Measurements from ENCODE around the gene FKBP10.

The FKBP10 gene

DNA sequence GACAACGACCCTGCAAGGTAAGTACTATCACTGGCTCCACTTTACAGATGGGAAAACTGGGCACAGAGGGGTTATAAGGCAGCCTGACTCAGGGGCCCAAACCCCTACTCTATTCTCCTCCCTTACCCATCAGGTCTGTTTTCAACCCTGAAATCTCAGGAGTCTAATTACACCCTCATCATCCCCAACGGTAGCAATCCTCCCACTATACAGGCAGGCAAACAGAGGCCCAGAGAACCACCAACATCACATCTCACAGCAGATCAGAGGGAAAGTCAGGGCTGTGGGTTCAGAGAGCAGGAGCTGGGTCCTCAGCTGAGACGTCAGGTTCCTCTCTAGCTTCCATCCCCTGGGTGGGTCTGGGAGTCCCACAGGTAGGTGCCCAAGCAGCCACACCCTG is 42.8 kb upstream of the FKBP10 start:
- TF ChIP-seq CTCF (IDR thresholded peaks at IDR 0.05; ENCODE audit: low read length) (no peak), EZH2 (optimal IDR thresholded peaks at IDR 0.05; ENCODE audit: low read depth, low read length) (no peak), EZH2phosphoT487 (IDR thresholded peaks at IDR 0.05; ENCODE audit: low read length) (no peak)
- Histone ChIP-seq H3K9me2 (replicated peaks; ENCODE audit: insufficient read depth, low read length) (no peaks in the 10 kb centered on the region), H3K36me3 (replicated peaks; ENCODE audit: insufficient read depth, low read length) (no peaks in the 10 kb centered on the region), H3K27ac (ENCODE audit: low read length) (no peak overlapping the region), H3K4me3 (ENCODE audit: low read length) (no peak overlapping the region), H2AFZ (ENCODE audit: low read length) (no peak overlapping the region), H3K4me1 (ENCODE audit: low read length) (no peaks in the 10 kb centered on the region), H3F3A (ENCODE audit: insufficient read depth, low read length) (no peaks in the 10 kb centered on the region), H3K27me3 (replicated peaks; ENCODE audit: insufficient read depth, low read length) (no peaks in the 10 kb centered on the region), H3K9me3 (replicated peaks; ENCODE audit: insufficient read depth, low read length) (no peaks in the 10 kb centered on the region), H4K20me1 (ENCODE audit: insufficient read depth, low read length) (no peaks in the 10 kb centered on the region), H3K9ac (ENCODE audit: low read length) (no peak overlapping the region), H3K4me2 (ENCODE audit: low read depth, low read length) (no peak overlapping the region), H3K79me2 (ENCODE audit: low read length) (no peaks in the 10 kb centered on the region)
- no peak for DNase-seq

DNA sequence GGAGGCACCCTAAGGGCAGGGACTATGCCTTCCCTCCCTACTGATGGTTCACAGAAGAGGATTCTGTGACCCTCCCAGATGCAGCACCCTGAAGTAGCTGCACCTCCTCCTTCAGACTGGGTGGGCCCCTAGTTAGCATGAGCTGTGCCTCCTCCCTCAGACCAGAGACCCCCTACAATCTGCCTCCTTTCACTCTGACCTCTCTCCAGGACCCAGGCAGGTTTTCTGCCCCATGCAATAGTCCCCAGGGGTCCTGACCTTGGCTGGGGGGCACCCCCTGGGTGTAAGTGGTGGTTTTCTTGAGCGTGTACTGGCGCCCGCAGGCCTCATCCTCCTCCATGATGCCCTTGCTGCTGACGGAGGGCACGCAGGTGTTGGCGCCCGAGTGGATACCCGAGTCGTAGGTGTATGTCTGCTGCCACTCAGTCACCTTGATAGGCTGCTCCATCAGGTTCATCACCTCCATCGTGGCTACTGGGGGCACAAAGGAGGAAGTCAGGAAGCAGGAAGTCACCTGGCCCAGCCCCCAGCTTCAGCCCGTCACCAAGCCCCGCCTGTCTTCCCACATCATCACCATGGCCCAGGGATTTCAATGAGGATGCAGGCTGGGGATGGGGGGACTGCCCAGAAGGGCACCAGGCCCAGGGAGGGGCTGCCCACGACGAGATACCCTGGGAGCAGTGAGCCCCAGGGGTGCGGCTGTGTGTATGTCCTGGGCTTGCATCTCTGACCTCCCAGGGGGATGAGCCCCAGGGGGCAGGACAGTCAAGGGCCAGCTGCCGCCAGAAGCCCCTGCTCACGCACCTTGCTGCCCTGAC is 41.2 kb upstream of the FKBP10 start:
- Histone ChIP-seq H3K4me3 (ENCODE audit: low read length) (no peak overlapping the region), H3K79me2 (ENCODE audit: low read length) (no peaks in the 10 kb centered on the region), H2AFZ (ENCODE audit: low read length) (no peak overlapping the region), H3K9me3 (replicated peaks; ENCODE audit: insufficient read depth, low read length) (no peaks in the 10 kb centered on the region), H3F3A (ENCODE audit: insufficient read depth, low read length) (no peaks in the 10 kb centered on the region), H4K20me1 (ENCODE audit: insufficient read depth, low read length) (no peaks in the 10 kb centered on the region), H3K27me3 (replicated peaks; ENCODE audit: insufficient read depth, low read length) (no peaks in the 10 kb centered on the region), H3K27ac (ENCODE audit: low read length) (no peak overlapping the region), H3K9ac (ENCODE audit: low read length) (no peak overlapping the region), H3K4me2 (ENCODE audit: low read depth, low read length) (no peak overlapping the region), H3K36me3 (replicated peaks; ENCODE audit: insufficient read depth, low read length) (no peaks in the 10 kb centered on the region), H3K4me1 (ENCODE audit: low read length) (no peaks in the 10 kb centered on the region), H3K9me2 (replicated peaks; ENCODE audit: insufficient read depth, low read length) (no peaks in the 10 kb centered on the region)
- TF ChIP-seq EZH2phosphoT487 (IDR thresholded peaks at IDR 0.05; ENCODE audit: low read length) (no peak), CTCF (IDR thresholded peaks at IDR 0.05; ENCODE audit: low read length) (no peak), EZH2 (optimal IDR thresholded peaks at IDR 0.05; ENCODE audit: low read depth, low read length) (no peak)
- no peak for DNase-seq

- Histone ChIP-seq H2AFZ (ENCODE audit: low read length) (no peak overlapping the region), H3K27me3 (replicated peaks; ENCODE audit: insufficient read depth, low read length) (no peaks in the 10 kb centered on the region), H3K9me2 (replicated peaks; ENCODE audit: insufficient read depth, low read length) (no peaks in the 10 kb centered on the region), H3K4me2 (ENCODE audit: low read depth, low read length) (no peak overlapping the region), H3K9me3 (replicated peaks; ENCODE audit: insufficient read depth, low read length) (no peaks in the 10 kb centered on the region), H3K27ac (ENCODE audit: low read length) (no peak overlapping the region), H3K36me3 (replicated peaks; ENCODE audit: insufficient read depth, low read length) (no peaks in the 10 kb centered on the region), H3K4me1 (ENCODE audit: low read length) (no peaks in the 10 kb centered on the region), H3K4me3 (ENCODE audit: low read length) (no peak overlapping the region), H4K20me1 (ENCODE audit: insufficient read depth, low read length) (no peaks in the 10 kb centered on the region), H3K79me2 (ENCODE audit: low read length) (no peaks in the 10 kb centered on the region), H3K9ac (ENCODE audit: low read length) (no peak overlapping the region), H3F3A (ENCODE audit: insufficient read depth, low read length) (no peaks in the 10 kb centered on the region)
- no peak for TF ChIP-seq EZH2phosphoT487 (IDR thresholded peaks at IDR 0.05; ENCODE audit: low read length)
- no peak for TF ChIP-seq EZH2 (optimal IDR thresholded peaks at IDR 0.05; ENCODE audit: low read depth, low read length)
- TF ChIP-seq CTCF (IDR thresholded peaks at IDR 0.05; ENCODE audit: low read length) = no peak
- DNase-seq = no peak
Measured at GRCh38 chr17:41772218-41772585, 40.6 kb upstream of the FKBP10 start.
